Measurements from ENCODE around the gene ST6GALNAC6. TPM values are rescaled to one million over a fixed set of nuclear protein-coding genes. Genes with fewer than 3 reads are reported as not detected.
A peak's percentile ranks its signal among the peaks of the same experiment; 100 is the strongest.

ST6GALNAC6 gene
- total and polyA plus RNA-seq, 2 of the 8 experiments (the other 6 are each of a cell fraction or from before 2014, with no cell fraction given) = 43.7 to 64.4 TPM

GRCh38 chr9:127854960-127855359 is 44.4 kb downstream of the ST6GALNAC6 start:
- Histone ChIP-seq H2BK12ac (ENCODE audit: low read depth, low read length) (peak overlapping the region; percentile 92; the same call in 1 of the 2 replicates), H4K5ac (ENCODE audit: insufficient read length, low read depth, low read length) (no peak overlapping the region), H2BK120ac (replicated peaks; ENCODE audit: low read depth, low read length) (no peak overlapping the region), H2BK15ac (ENCODE audit: low read length) (peak overlapping the region; percentile 81; the same call in 1 of the 2 replicates), H3K4me2 (ENCODE audit: insufficient read depth in 1 of 2, low read depth in 2 of 2, low read length in 2 of 2) (no peak overlapping the region), H3K23ac (ENCODE audit: insufficient read length) (no peak overlapping the region), H4K8ac (ENCODE audit: extremely low read depth, insufficient read depth, low read length) (no peak overlapping the region), H3K9ac (replicated peaks in 1 of 4; ENCODE audit: extremely low read depth in 1 of 4, low read depth in 3 of 4, low read length in 3 of 4) (no peak overlapping the region), H3K18ac (ENCODE audit: extremely low read depth, low read length) (no peak overlapping the region), H3K4me1 (replicated peaks in 1 of 4; ENCODE audit: control insufficient read depth in 3 of 4, insufficient read depth in 4 of 4, low read length in 3 of 4) (peaks cover 0 to 10% (median 6%) of the 10 kb centered on the region in 4 experiments; a peak in 5 of 7 replicates), H3K79me2 (ENCODE audit: control insufficient read depth in 1 of 2, insufficient read depth in 2 of 2, low read length in 2 of 2) (no peaks in the 10 kb centered on the region), H3K9me3 (ENCODE audit: insufficient read depth in 2 of 2, low read depth in 1 of 2, low read length in 1 of 2) (no peaks in the 10 kb centered on the region), H3K4ac (replicated peaks; ENCODE audit: insufficient read length, low read depth, low read length) (no peak overlapping the region), H4K91ac (replicated peaks; ENCODE audit: insufficient read length, low read length) (peak overlapping the region; percentile 15), H3K56ac (replicated peaks; ENCODE audit: insufficient read length, low read depth, low read length) (no peak overlapping the region), H3K4me3 (ENCODE audit: extremely low read depth in 1 of 4, insufficient read depth in 2 of 4, low read depth in 3 of 4, low read length in 4 of 4) (no peak overlapping the region), H3K14ac (ENCODE audit: insufficient read length) (no peak overlapping the region), H3K79me1 (ENCODE audit: low read depth, low read length) (no peaks in the 10 kb centered on the region), H2AK5ac (ENCODE audit: low read depth, low read length) (no peak overlapping the region), H3K36me3 (ENCODE audit: control insufficient read depth in 2 of 4, insufficient read depth in 4 of 4, low read length in 3 of 4) (no peaks in the 10 kb centered on the region), H2BK5ac (ENCODE audit: low read depth, low read length) (no peak overlapping the region), H4K20me1 (replicated peaks in 1 of 2; ENCODE audit: control insufficient read depth in 1 of 2, insufficient read depth in 2 of 2, low read length in 2 of 2) (no peaks in the 10 kb centered on the region), H2AFZ (ENCODE audit: low read length) (no peak overlapping the region), H3K23me2 (ENCODE audit: low read depth, low read length) (no peaks in the 10 kb centered on the region; the same call in 1 of the 2 replicates), H3K27ac (ENCODE audit: low read depth, low read length) (no peak overlapping the region), H3K27me3 (replicated peaks in 1 of 4; ENCODE audit: control insufficient read depth in 3 of 4, extremely low read depth in 1 of 4, insufficient read depth in 3 of 4, low read length in 3 of 4) (no peaks in the 10 kb centered on the region), H2BK20ac (ENCODE audit: low read length) (peak overlapping the region; percentile 62; the same call in 1 of the 2 replicates)
- 95% methylated on average over 10 of the region's 11 CpGs; no CpG with 5 or more reads in 1 of the 2 experiments for WGBS, 2 experiments (ENCODE audit: extremely low coverage in 1 of 2, insufficient coverage in 1 of 2, insufficient read length in 1 of 2, insufficient replicate concordance in 2 of 2, low coverage in 1 of 2, low lambda C conversion rate in 2 of 2, missing lambda C conversion rate in 1 of 2)
- ChIA-PET CTCF (ENCODE audit: partially characterized antibody) (interaction anchor here (0.8 to 6.6 kb wide), 18 partner anchors 9 to 263 kb away, joined by 3 to 50 read pairs (median 4); partner anchors contain the start of gene TOR2A), POLR2A (ENCODE audit: partially characterized antibody) (interaction anchor here (0.8 to 3.2 kb wide), 11 partner anchors 9 to 69 kb away, joined by 3 to 16 read pairs (median 4); partner anchors contain the start of genes AK1 and CDK9)
- DNase-seq (ENCODE audit: low read depth in 1 of 2, low spot score in 2 of 2) = no peak
- FAIRE-seq = no peak
- no peak for TF ChIP-seq E2F6 (IDR thresholded peaks at IDR 0.05)
